Measurements from ENCODE around the gene UTS2R.
"Not testable (repeated sequence)": the region's sequence is repeated elsewhere in the genome, so short reads cannot be mapped to it uniquely, and the experiment has no call there.

UTS2R gene

DNA sequence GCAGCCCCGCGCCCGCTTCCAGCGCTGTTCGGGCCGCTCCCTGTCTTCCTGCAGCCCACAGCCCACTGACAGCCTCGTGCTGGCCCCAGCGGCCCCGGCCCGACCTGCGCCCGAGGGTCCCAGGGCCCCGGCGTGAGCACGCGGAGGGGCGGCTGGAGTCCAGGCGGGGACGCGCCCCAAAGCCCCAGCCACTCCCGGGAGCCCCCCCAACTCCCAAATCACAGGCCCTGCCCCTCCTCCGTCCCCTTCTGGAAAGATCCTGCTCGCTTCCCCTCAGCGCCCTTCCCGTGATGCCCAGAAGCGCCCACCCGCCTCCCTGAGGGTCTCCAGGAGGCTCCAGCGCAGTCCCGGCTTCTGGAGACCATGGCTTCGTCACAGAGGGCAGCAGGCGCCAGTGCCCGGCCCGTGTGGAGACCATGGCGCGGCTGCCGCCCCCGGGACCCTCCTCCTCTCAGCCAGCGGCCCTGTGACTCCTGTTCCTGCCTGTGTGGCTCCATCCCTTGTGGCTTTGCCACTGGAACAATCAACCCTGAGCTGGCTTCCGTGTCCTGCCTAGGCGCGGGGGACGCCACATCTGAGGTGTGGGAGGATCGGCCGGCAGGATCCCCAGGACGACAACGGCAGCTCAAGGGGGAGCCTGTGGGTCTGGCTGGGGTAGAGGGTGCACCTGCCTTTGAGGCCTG is 3.9 kb downstream of the UTS2R start:
- DNase-seq (ENCODE audit: low read depth in 2 of 2), result no peak

GRCh38 chr17:82376042-82376730 is 4.6 kb downstream of the UTS2R start:
- no peak for DNase-seq (ENCODE audit: low read depth in 2 of 2)

- not testable (repeated sequence) for DNase-seq (ENCODE audit: low read depth in 2 of 2)
Measured at GRCh38 chr17:82377294-82377693, 5.7 kb downstream of the UTS2R start.

- DNase-seq (ENCODE audit: low read depth in 2 of 2), result no peak
Measured at GRCh38 chr17:82377924-82378740, 6.6 kb downstream of the UTS2R start.

DNA sequence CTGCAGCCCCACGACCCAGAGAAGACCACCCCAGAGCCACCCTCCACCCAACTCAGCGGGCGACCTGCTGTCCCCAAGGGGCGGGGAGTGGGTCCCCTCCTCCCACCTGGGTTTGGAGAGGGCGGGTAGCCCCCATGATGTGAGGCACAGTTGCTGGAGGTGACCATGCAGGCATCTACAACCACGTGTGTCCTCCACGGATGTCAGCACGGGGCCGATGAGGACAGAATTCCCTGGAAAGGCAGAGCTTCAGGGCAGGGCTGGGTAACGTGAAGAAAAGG is 7.1 kb downstream of the UTS2R start:
- DNase-seq (ENCODE audit: low read depth in 2 of 2), result no peak

DNA sequence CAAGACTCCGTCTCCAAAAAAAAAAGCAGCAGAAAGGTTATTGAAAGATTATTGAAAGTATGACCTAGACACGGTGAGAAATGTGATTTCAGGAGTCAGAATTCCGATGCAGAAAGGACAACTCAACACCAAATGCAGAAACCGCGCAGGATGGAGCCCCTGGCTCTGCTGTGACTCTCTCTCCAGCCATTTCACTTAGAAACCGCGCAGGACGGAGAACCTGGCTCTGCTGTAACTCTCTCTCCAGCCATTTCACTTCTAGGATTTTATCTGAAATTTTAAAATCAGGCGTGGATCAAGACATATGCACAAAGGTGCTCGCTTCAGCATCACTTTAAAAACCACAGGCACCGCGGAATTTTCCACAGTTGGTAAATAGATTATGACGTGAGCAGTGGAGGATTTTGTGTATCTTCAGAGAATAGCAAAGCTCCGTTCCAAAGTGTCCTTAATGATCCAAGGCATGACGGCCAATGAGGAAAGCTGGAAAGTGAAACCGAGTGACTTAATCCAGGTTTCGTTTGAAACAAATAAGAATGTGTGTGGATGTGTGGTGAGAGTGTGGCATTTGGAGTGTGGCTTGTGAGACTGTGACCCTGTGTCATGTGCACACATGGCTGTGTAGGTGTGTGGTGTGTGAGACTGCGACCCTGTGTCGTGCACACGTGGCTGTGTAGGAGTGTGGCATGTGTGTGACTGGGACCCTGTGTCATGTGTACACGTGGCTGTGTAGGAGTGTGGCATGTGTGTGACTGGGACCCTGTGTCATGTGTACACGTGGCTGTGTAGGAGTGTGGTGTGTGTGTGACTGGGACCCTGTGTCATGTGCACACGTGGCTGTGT is 9.5 kb downstream of the UTS2R start:
- no peak for DNase-seq (ENCODE audit: low read depth in 2 of 2)

- not testable (repeated sequence) for DNase-seq (ENCODE audit: low read depth in 2 of 2)
Measured at GRCh38 chr17:82381703-82382009, 10.1 kb downstream of the UTS2R start.

DNA sequence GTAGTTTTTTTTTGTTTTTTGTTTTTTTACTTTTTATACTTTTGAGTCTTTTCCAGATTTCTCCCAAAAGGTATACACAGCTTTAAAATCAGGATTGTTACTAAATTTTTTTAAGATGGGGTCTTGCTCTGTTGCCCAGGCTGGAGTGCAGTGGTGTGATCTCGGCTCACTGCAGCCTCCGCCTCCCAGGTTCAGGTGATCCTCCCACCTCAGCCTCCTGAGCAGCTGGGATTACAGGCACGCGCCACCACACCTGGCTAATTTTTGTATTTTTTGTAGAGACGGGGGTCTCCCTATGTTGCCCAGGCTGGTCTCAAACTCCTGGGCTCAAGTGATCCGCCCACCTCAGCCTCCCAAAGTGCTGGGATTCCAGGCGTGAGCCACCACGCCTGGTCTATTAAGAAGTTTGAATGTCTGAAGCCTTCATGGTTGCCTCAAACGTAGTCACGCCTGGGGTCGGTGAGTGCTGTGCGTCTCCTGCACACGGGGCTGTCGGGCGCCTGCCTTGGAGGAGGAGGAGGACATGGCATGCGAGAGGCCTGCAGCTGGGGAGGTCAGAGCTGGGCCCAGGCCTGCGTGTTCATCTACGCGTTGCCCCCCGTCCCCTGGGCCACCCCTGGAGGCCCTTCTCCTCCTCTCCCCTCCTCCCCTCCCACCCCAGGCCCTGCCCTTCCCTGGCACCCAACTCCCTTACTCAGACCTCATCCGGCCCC is 10.8 kb downstream of the UTS2R start:
- not testable (repeated sequence) for DNase-seq (ENCODE audit: low read depth in 2 of 2)

DNA sequence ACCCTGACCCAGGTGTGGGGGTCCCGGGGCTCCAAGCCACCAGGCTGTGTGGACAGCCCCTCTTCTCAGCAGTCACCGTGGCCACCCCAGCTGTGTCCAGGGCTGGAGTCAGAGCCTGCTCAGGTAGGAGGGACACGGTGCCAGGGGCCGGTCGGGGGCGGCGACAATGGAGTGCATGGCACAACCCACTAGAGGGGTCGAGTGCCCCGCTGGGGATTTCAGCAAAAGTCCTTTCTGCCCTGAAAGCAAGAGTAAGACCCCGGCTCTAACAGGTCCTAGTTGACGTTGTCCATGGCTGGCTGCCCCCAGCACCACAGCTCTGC is 11.3 kb downstream of the UTS2R start:
- DNase-seq (ENCODE audit: low read depth in 2 of 2), result no peak

GRCh38 chr17:82383411-82383810 is 11.8 kb downstream of the UTS2R start:
- no peak for DNase-seq (ENCODE audit: low read depth in 2 of 2)

DNA sequence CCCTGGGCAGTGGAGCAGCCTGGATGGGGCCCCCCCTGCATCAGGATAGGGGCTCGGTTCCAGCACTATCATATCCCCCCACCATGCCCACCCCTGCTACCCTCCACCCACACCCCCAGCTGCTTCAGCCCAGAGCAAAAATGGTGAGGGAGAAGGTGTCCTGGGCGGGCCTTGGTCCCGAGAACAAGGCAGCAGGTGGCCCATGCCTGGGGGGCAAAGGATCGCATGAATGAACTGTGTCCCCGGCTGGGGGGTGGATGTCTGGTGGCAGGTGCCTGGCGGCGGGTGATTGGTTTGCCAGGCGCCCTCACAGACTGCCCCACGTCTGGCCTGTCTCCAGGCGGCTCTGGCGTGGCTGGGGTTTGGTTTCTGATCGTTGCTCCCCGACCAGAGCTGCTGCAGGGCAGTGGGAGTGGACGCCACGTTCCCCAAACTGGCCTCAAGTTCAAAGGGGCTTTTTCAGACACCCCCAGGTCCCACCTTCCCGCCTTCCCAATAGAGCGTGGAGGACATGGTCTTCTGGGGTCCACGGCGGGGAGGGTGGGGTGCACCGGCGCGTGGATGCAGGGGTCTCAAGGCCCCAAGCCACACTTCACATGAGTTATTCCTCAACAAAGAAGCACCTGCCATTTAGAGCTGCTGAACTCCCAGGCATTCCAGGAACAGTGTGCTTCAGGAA is 12.6 kb downstream of the UTS2R start:
- no peak for DNase-seq (ENCODE audit: low read depth in 2 of 2)

- DNase-seq (ENCODE audit: low read depth in 2 of 2), result no peak
Measured at GRCh38 chr17:82384730-82385481, 13.3 kb downstream of the UTS2R start.

DNA sequence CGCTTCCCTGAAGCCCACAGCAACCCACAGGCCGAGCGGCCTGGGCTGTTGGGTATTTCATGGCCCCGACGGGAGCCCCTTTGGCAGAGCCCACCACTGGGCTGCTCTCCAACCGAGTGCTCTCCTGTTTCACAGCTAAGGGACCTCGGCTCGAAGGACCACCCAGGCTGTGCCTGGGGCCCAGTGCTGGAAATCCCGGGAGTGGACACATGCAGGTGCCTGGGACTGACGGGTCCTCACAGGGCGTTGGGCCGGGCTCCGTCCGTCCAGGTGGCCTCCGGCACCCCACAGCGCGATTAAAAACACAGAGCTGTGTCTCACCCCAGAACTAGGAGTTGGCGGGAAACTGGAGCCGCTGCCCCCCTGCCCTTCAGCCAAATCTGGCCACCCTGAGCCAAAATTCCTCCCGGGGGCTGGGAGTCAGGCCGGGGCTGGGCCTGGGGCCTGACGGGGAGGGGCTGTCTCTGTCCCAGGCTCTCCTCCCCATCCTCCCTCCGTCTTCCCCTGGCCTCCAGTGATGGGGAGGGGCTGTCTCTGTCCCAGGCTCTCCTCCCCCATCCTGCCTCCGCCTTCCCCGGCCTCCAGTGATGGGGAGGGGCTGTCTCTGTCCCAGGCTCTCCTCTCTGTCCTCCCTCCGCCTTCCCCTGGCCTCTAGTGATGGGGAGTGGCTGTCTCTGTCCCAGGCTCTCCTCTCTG is 14.1 kb downstream of the UTS2R start:
- DNase-seq (ENCODE audit: low read depth in 2 of 2), result no peak

DNA sequence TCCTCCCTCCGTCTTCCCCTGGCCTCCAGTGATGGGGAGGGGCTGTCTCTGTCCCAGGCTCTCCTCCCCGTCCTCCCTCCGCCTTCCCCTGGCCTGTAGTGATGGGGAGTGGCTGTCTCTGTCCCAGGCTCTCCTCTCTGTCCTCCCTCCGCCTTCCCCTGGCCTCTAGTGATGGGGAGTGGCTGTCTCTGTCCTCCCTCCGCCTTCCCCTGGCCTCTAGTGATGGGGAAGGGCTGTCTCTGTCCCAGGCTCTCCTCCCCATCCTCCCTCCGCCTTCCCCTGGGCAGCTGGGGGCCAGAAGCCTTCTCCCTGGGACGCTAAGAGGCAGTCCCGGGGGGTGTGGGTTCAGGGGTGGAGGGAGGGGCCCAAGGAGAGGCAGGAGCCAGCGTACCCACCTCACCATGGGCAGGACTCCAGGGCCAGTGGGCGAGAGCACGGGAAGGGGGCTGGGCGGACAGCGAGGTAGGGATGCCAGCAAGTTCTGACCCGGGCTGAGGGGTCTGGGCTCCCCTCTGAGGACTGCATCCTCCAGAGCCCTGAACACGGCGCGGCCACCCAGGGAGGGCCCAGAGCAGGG is 14.8 kb downstream of the UTS2R start:
- DNase-seq (ENCODE audit: low read depth in 2 of 2), result no peak

DNA sequence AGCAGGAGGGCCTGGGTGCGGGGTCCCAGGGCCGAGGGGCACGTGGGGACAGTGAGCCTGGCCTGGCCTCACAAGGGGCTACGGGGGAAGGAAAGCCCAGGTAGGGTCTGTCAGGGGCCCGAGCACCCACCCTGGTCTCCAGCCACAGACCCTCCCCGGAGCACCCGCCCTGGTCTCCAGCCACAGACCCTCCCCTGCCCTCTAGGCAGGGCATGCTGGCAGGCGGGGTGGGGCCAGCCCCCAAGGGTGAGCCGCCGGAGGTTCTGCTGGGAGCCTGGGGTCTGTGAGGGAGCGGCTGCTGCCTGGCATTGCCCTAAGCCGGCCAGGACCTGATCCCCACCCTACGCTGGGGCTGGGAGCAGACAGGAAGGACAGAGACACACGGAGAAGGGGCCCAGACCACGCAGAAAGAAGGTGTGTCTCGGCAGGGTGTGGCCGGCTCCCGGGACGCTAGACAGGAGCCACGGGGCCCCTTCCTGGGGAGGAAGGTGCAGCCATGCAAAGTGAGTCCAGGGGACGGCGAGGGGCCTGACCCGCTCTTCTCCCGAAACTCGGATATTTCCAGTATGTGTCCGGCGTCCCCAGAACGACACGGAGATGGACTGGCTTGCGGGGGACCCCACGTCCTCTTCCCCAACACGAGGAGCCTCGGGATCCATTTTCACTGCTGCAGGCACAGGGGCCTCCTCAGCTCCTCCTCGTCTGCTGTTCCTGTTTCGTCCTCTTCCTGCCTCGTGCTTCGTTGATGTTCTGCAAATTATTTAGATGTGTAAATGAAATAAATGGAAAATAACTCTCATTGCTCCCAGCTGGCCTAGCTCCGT is 15.5 kb downstream of the UTS2R start:
- DNase-seq (ENCODE audit: low read depth in 2 of 2), result no peak

DNA sequence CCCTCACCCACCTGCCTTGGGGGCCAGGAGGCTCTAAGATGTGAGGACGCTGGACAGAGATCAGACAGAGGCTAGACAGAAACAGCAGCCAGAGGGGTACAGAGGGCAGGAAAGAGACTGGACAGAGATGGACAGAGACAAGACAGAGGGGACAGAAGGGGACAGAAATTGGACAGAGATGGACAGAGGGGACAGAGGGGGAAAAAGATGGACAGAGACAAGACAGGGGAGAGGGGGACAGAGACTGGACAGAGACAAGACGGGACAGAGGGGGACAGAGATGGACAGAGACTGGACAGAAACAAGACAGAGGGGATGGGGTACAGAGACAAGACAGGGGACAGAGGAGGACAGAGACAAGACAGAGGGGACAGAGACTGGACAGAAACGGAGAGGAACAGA is 16.1 kb downstream of the UTS2R start:
- DNase-seq (ENCODE audit: low read depth in 2 of 2), result no peak

DNA sequence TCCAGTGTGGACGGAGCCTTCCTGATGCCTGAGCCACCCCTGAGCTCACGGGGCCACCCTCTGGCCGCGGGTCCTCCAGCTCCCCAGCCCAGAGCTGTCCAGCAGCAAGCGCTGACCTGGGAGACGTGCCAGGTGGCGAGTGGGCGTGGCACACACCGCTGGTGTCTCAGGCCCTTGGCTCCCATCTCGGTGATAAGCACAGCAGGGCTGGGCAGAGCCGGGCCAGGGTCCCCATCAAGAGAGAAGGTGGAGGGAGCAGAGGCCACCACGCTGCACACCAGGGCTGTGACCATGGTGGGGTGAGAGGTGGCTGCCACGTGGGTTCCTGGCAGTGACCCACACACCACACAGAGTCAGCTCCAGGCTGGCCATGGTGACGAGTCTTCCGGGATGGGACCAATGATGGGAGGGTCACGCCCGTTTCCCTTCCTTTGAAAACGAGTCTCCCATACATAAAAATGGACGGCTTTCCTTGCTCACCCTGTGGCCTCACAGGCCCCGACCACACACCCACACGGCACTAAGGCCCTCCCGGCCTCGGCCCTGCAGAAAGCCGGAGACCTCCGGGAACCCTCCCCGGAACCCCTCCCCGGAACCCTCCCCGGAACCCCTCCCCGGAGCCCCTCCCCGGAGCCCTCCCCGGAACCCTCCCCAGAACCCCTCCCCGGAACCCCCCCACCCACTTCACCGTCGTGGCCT is 16.8 kb downstream of the UTS2R start:
- no peak for DNase-seq (ENCODE audit: low read depth in 2 of 2)

GRCh38 chr17:82388922-82389283 is 17.3 kb downstream of the UTS2R start:
- no peak for DNase-seq (ENCODE audit: low read depth in 2 of 2)
